ENCODE data around the gene LRRC4C. TPM values are rescaled to one million over a fixed set of nuclear protein-coding genes. Genes with fewer than 3 reads are reported as not detected.

The LRRC4C gene
- total RNA-seq, 1 experiment from 2014 or later: not detected

GRCh38 chr11:41175304-41175972 lies 284.0 kb downstream of the LRRC4C start:
- CTCF ChIA-PET: no interaction called here
- no peaks in the 10 kb centered on the region for H3K4me1 Mint-ChIP-seq (ENCODE audit: low read depth, unreplicated experiment)
- intact Hi-C loops (cut with micrococcal nuclease; ENCODE audit: unreplicated experiment): no loop called here
- H3K36me3 Mint-ChIP-seq (ENCODE audit: insufficient read depth, unreplicated experiment): peaks cover 5% of the 10 kb centered on the region
- H3K9me3 Mint-ChIP-seq (ENCODE audit: low read depth, unreplicated experiment): peaks cover 27% of the 10 kb centered on the region
- H3K4me3 Mint-ChIP-seq (ENCODE audit: low read depth, unreplicated experiment): no peak overlapping the region
- no peaks in the 10 kb centered on the region for H3K27me3 Mint-ChIP-seq (ENCODE audit: unreplicated experiment)
- no peak for DNase-seq
- BruUV-seq (replicated peaks): no TSS peak
- no peak for TF ChIP-seq CTCF (IDR thresholded peaks at IDR 0.05; ENCODE audit: unreplicated experiment)
- H3K27ac Mint-ChIP-seq (ENCODE audit: unreplicated experiment): no peak overlapping the region

- H3K4me3 Mint-ChIP-seq (ENCODE audit: low read depth, unreplicated experiment): no peak overlapping the region
- H3K36me3 Mint-ChIP-seq (ENCODE audit: insufficient read depth, unreplicated experiment): no peaks in the 10 kb centered on the region
- CTCF ChIA-PET: no interaction called here
- H3K9me3 Mint-ChIP-seq (ENCODE audit: low read depth, unreplicated experiment): peaks cover 8% of the 10 kb centered on the region
- no peaks in the 10 kb centered on the region for H3K27me3 Mint-ChIP-seq (ENCODE audit: unreplicated experiment)
- no peak overlapping the region for H3K27ac Mint-ChIP-seq (ENCODE audit: unreplicated experiment)
- no peak for DNase-seq
- H3K4me1 Mint-ChIP-seq (ENCODE audit: low read depth, unreplicated experiment): no peaks in the 10 kb centered on the region
- BruUV-seq (replicated peaks): no TSS peak
- intact Hi-C loops (cut with micrococcal nuclease; ENCODE audit: unreplicated experiment): no loop called here
- TF ChIP-seq CTCF (IDR thresholded peaks at IDR 0.05; ENCODE audit: unreplicated experiment): no peak
Observed at GRCh38 chr11:41146326-41146725, 313.1 kb downstream of the LRRC4C start.

GRCh38 chr11:41145420-41145819 lies 314.0 kb downstream of the LRRC4C start:
- CTCF ChIA-PET: no interaction called here
- no peaks in the 10 kb centered on the region for H3K36me3 Mint-ChIP-seq (ENCODE audit: insufficient read depth, unreplicated experiment)
- H3K4me1 Mint-ChIP-seq (ENCODE audit: low read depth, unreplicated experiment): no peaks in the 10 kb centered on the region
- H3K4me3 Mint-ChIP-seq (ENCODE audit: low read depth, unreplicated experiment): no peak overlapping the region
- no peak for DNase-seq
- intact Hi-C loops (cut with micrococcal nuclease; ENCODE audit: unreplicated experiment): no loop called here
- H3K27me3 Mint-ChIP-seq (ENCODE audit: unreplicated experiment): no peaks in the 10 kb centered on the region
- BruUV-seq (replicated peaks): no TSS peak
- peaks cover 8% of the 10 kb centered on the region for H3K9me3 Mint-ChIP-seq (ENCODE audit: low read depth, unreplicated experiment)
- H3K27ac Mint-ChIP-seq (ENCODE audit: unreplicated experiment): no peak overlapping the region
- no peak for TF ChIP-seq CTCF (IDR thresholded peaks at IDR 0.05; ENCODE audit: unreplicated experiment)

GRCh38 chr11:41134971-41135370 lies 324.5 kb downstream of the LRRC4C start:
- Mint-ChIP-seq H3K36me3 (ENCODE audit: insufficient read depth, unreplicated experiment) (no peaks in the 10 kb centered on the region), H3K27me3 (ENCODE audit: unreplicated experiment) (no peaks in the 10 kb centered on the region), H3K4me1 (ENCODE audit: low read depth, unreplicated experiment) (no peaks in the 10 kb centered on the region), H3K9me3 (ENCODE audit: low read depth, unreplicated experiment) (peaks cover 14% of the 10 kb centered on the region), H3K27ac (ENCODE audit: unreplicated experiment) (no peak overlapping the region), H3K4me3 (ENCODE audit: low read depth, unreplicated experiment) (no peak overlapping the region)
- intact Hi-C loops (cut with micrococcal nuclease; ENCODE audit: unreplicated experiment): no loop called here
- no peak for TF ChIP-seq CTCF (IDR thresholded peaks at IDR 0.05; ENCODE audit: unreplicated experiment)
- no TSS peak for BruUV-seq (replicated peaks)
- CTCF ChIA-PET: no interaction called here
- no peak for DNase-seq
